HepG2 (cell line): Measurements from ENCODE around the gene PDCD2L. TPM values are rescaled to one million over a fixed set of nuclear protein-coding genes. Genes with fewer than 3 reads are reported as not detected.
A peak's percentile ranks its signal among the peaks of the same experiment; 100 is the strongest.

ENCODE experiments used
- ATAC-seq: fragments of 200-7000 bp; cut with Tn5 transposase; 3 replicates; pipeline ENCODE4 v1.9.1; 2020; ENCODE audit warnings: mild to moderate bottlenecking, moderate library complexity
- BruUV-seq: library from RNA; stranded (reverse); fragments of 400-500 nt; replicated peaks from 2 replicates; lab custom pipeline; 2021; lab: Mats Ljungman, UMichigan
- CTCF ChIA-PET: fragments of 300-600 bp; formaldehyde crosslinking; extraction: SDS; loops from one replicate; lab custom pipeline; 2021; ENCODE audit warnings: low total read pairs, inconsistent platforms, low intra/inter-chr PET ratio; lab: Yijun Ruan, JAX
- POLR2A ChIA-PET: fragments of 350-600 bp; sonication (Branson Sonifier 250); formaldehyde crosslinking; loops from one replicate; lab custom pipeline; 2020; ENCODE audit warnings: antibody characterized with exemption, inconsistent platforms; lab: Yijun Ruan, JAX
- DNase-seq: peaks from one replicate; pipeline ENCODE4 v3.0.0-alpha.2; 2015; ENCODE audit warnings: low spot score
- FAIRE-seq: peaks from 3 replicates; lab custom pipeline; 2011; peaks lifted over from hg19 to GRCh38; lab: Jason Lieb, UNC
- H2AFZ ChIP-seq: one replicate; pipeline ENCODE4 v1.6.1; 2011; ENCODE audit warnings: low read length, inconsistent platforms
- H3K27ac ChIP-seq: fragments of 300-600 bp; 3 replicates; pipeline ENCODE4 v1.8.0; 2011; ENCODE audit warnings: mixed run types, mild to moderate bottlenecking, mixed read lengths, low read length, inconsistent platforms; ENCODE audit not compliant: insufficient read depth; ENCODE audit errors: extremely low read length
- H3K27me3 ChIP-seq, 2 experiments: fragments of 200-600 bp in 1 of 2; 2 replicates in 1 of 2; 3 replicates in 1 of 2; pipeline versions ENCODE4 v1.6.0 to v1.8.0; 2011; ENCODE audit warnings: low read length in 2 of 2, mild to moderate bottlenecking in 2 of 2, moderate library complexity in 2 of 2, inconsistent platforms in 1 of 2; ENCODE audit not compliant: insufficient read depth in 2 of 2, control insufficient read depth in 1 of 2
- H3K36me3 ChIP-seq, 2 experiments: fragments of 200-600 bp in 1 of 2; replicated peaks in 1 of 2; 2 replicates in 1 of 2; 3 replicates in 1 of 2; pipeline versions ENCODE4 v1.5.1 to v1.8.0; 2011; ENCODE audit warnings: low read length in 2 of 2, inconsistent platforms in 1 of 2; ENCODE audit not compliant: insufficient read depth in 2 of 2, control insufficient read depth in 1 of 2
- H3K4me1 ChIP-seq: 2 replicates; pipeline ENCODE4 v1.5.1; 2012; ENCODE audit warnings: low read length, inconsistent platforms; ENCODE audit not compliant: insufficient read depth
- H3K4me2 ChIP-seq: 2 replicates; pipeline ENCODE4 v1.6.0; 2011; ENCODE audit warnings: low read depth, low read length, inconsistent platforms
- H3K4me3 ChIP-seq, 3 experiments: fragments of 200-600 bp in 1 of 3; sonication (generic), shearing (Covaris generic) in 1 of 3; replicated peaks in 1 of 3; 2 replicates each; pipeline ENCODE4 v1.5.1; 2011 to 2016; ENCODE audit warnings: low read length in 3 of 3, inconsistent platforms in 2 of 3, low read depth in 2 of 3, mild to moderate bottlenecking in 2 of 3, control low read depth in 1 of 3, mixed read lengths in 1 of 3; ENCODE audit not compliant: insufficient read depth in 1 of 3
- H3K79me2 ChIP-seq: one replicate; pipeline ENCODE4 v1.6.1; 2011; ENCODE audit warnings: low read length, inconsistent platforms; ENCODE audit not compliant: insufficient read depth
- H3K9ac ChIP-seq: 2 replicates; pipeline ENCODE4 v1.6.0; 2011; ENCODE audit warnings: mild to moderate bottlenecking, low read depth, low read length, inconsistent platforms; ENCODE audit not compliant: insufficient read depth
- H3K9me3 ChIP-seq: 2 replicates; pipeline ENCODE4 v1.5.1; 2012; ENCODE audit warnings: mild to moderate bottlenecking, low read length
- H4K20me1 ChIP-seq: 2 replicates; pipeline ENCODE4 v1.6.0; 2011; ENCODE audit warnings: inconsistent platforms, mild to moderate bottlenecking, low read length, moderate library complexity; ENCODE audit not compliant: insufficient read depth
- ATF7-NPFF ChIP-seq: sonication (generic); formaldehyde crosslinking; IDR thresholded peaks from 2 replicates; pipeline ENCODE4 v1.8.1; 2023; ENCODE audit warnings: mild to moderate bottlenecking, low read depth, missing genetic modification reagents, moderate library complexity
- DMAP1 ChIP-seq: IDR thresholded peaks from 2 replicates; pipeline ENCODE4 v1.6.1; 2016
- SSRP1 ChIP-seq: IDR thresholded peaks from 2 replicates; pipeline ENCODE4 v1.6.1; 2016; ENCODE audit warnings: control low read depth
- ZBTB4 ChIP-seq: sonication (generic); formaldehyde crosslinking; IDR thresholded peaks from 2 replicates; pipeline ENCODE4 v1.4.0; 2020; ENCODE audit warnings: missing genetic modification reagents, mild to moderate bottlenecking, borderline replicate concordance
- ZNF33B ChIP-seq: sonication (generic); formaldehyde crosslinking; IDR thresholded peaks from 2 replicates; pipeline ENCODE4 v1.5.1; 2020; ENCODE audit warnings: mild to moderate bottlenecking, missing genetic modification reagents
- ZNF770 ChIP-seq: sonication (generic); formaldehyde crosslinking; IDR thresholded peaks from 2 replicates; pipeline ENCODE4 v1.5.0; 2020; ENCODE audit warnings: mild to moderate bottlenecking, missing genetic modification reagents
- WGBS: methylation state at CpG from one replicate; pipeline ENCODE4 v1.1.6; 2017; ENCODE audit warnings: low lambda C conversion rate; 5-methylcytosine and 5-hydroxymethylcytosine counted together
- in situ Hi-C: cut with HindIII; loops from 2 replicates; pipeline ENCODE4 v1.10.0; 2017; ENCODE audit warnings: low pct_unique_long_range_greater_than_20kb; ENCODE audit not compliant: extremely low pct_ligation_motif_present
- intact Hi-C: fragments of 100-400 bp; cut with micrococcal nuclease; formaldehyde crosslinking; loops from one replicate; pipeline ENCODE4 v1.10.0; 2022; ENCODE audit not compliant: unreplicated experiment
- polyA plus RNA-seq, 8 experiments: library from polyadenylated mRNA; depleted of rRNA in 3 of 8; stranded (reverse) in 7 of 8; unstranded in 1 of 8; fragments of >200 nt; fragmentation: Illumina TruSeq in 4 of 8; extraction: Trizol in 4 of 8; gene quantifications; 2 replicates each; pipeline versions ENCODE4 v1.2.1 to v1.2.3, GENCODE V29; 2011 to 2016; ENCODE audit warnings: low read depth in 4 of 8, missing spikeins in 1 of 8, mixed read lengths in 1 of 8; ENCODE audit not compliant: insufficient read depth in 1 of 8
- total RNA-seq, 5 experiments: library from RNA; depleted of rRNA; stranded (reverse); fragments of >200 nt; fragmentation: Illumina TruSeq; extraction: Trizol; gene quantifications; 2 replicates each; pipeline ENCODE4 v1.2.3, GENCODE V29; 2016; ENCODE audit warnings: low read depth in 1 of 5
- TF ChIP-seq, protein P1 (sequence below): sonication (generic); formaldehyde crosslinking; IDR thresholded peaks from 2 replicates; pipeline ENCODE4 v1.9.0; 2021; ENCODE audit warnings: missing genetic modification reagents, borderline replicate concordance

The PDCD2L gene
- total and polyA plus RNA-seq, 2 of the 13 experiments (the other 11 are each of a cell fraction or from before 2014, with no cell fraction given) = 29.3 to 35.2 TPM

- Histone ChIP-seq H3K36me3 (peaks cover 3 to 22% of the 10 kb centered on the region in 2 experiments; a peak in 4 of 5 replicates), H3K27ac (no peak overlapping the region), H4K20me1 (no peaks in the 10 kb centered on the region), H3K4me2 (0 out of 2 replicates have a peak overlapping the region, but pooled peaks have one; percentile 23), H3K79me2 (peaks cover 13% of the 10 kb centered on the region), H3K4me3 (no peak overlapping the region), H3K9ac (no peak overlapping the region), H3K27me3 (no peaks in the 10 kb centered on the region), H3K9me3 (no peaks in the 10 kb centered on the region), H3K4me1 (peaks cover 33% of the 10 kb centered on the region), H2AFZ (no peak overlapping the region)
- WGBS = 89% methylated on average over 13 of the region's 13 CpGs
- FAIRE-seq = no peak
- no peak for ATAC-seq
- intact Hi-C loops (loop anchor here (2.0 kb wide), 1 partner anchor 21 kb away; no protein-coding TSS in a partner anchor), in situ Hi-C loops (no loop called here)
- POLR2A ChIA-PET = no interaction called here
- CTCF ChIA-PET = no interaction called here
- BruUV-seq = no TSS peak
- no peak for DNase-seq
- TF ChIP-seq DMAP1 = no peak
- TF ChIP-seq ZBTB4 = no peak
- TF ChIP-seq SSRP1 (CRISPR knock-in tag) = no peak
- peak; percentile 61 for TF ChIP-seq ZNF770 (CRISPR knock-in tag)
- no peak for TF ChIP-seq ZNF33B
- TF ChIP-seq ATF7-NPFF = no peak
- TF ChIP-seq, protein P1, sequence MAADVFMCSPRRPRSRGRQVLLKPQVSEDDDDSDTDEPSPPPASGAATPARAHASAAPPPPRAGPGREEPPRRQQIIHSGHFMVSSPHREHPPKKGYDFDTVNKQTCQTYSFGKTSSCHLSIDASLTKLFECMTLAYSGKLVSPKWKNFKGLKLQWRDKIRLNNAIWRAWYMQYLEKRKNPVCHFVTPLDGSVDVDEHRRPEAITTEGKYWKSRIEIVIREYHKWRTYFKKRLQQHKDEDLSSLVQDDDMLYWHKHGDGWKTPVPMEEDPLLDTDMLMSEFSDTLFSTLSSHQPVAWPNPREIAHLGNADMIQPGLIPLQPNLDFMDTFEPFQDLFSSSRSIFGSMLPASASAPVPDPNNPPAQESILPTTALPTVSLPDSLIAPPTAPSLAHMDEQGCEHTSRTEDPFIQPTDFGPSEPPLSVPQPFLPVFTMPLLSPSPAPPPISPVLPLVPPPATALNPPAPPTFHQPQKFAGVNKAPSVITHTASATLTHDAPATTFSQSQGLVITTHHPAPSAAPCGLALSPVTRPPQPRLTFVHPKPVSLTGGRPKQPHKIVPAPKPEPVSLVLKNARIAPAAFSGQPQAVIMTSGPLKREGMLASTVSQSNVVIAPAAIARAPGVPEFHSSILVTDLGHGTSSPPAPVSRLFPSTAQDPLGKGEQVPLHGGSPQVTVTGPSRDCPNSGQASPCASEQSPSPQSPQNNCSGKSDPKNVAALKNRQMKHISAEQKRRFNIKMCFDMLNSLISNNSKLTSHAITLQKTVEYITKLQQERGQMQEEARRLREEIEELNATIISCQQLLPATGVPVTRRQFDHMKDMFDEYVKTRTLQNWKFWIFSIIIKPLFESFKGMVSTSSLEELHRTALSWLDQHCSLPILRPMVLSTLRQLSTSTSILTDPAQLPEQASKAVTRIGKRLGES (CRISPR knock-in tag) = no peak
These were observed 1.9 kb downstream of the PDCD2L start for GRCh38 chr19:34405892-34406660.
